Hepatocyte (in vitro differentiated cells): ENCODE measurements around the gene FUOM. TPM values are rescaled to one million over a fixed set of nuclear protein-coding genes. Genes with fewer than 3 reads are reported as not detected.

ENCODE experiments used
- DNase-seq: peaks from one replicate; pipeline ENCODE4 v3.0.0-alpha.2; 2016; ENCODE audit warnings: low spot score
- H2AFZ ChIP-seq: fragments of 200-600 bp; sonication (generic); 2 replicates; pipeline ENCODE4 v1.6.0; 2016; ENCODE audit warnings: antibody characterized with exemption, mild to moderate bottlenecking
- H3K27ac ChIP-seq: fragments of 200-600 bp; sonication (generic); 2 replicates; pipeline ENCODE4 v1.5.1; 2016; ENCODE audit warnings: mild to moderate bottlenecking
- H3K27me3 ChIP-seq: fragments of 200-600 bp; sonication (generic); 2 replicates; pipeline ENCODE4 v1.6.1; 2016
- H3K36me3 ChIP-seq: fragments of 200-600 bp; sonication (generic); replicated peaks from 2 replicates; pipeline ENCODE4 v1.5.1; 2016; ENCODE audit warnings: low read depth; ENCODE audit not compliant: insufficient read depth
- H3K4me1 ChIP-seq: fragments of 200-600 bp; sonication (generic); 2 replicates; pipeline ENCODE4 v1.5.1; 2016; ENCODE audit warnings: mild to moderate bottlenecking, moderate library complexity; ENCODE audit not compliant: insufficient read depth
- H3K4me2 ChIP-seq: fragments of 200-600 bp; sonication (generic); 2 replicates; pipeline ENCODE4 v1.6.0; 2016
- H3K4me3 ChIP-seq: fragments of 200-600 bp; sonication (generic); 2 replicates; pipeline ENCODE4 v1.5.1; 2016; ENCODE audit warnings: mild to moderate bottlenecking
- H3K79me2 ChIP-seq: fragments of 200-600 bp; sonication (generic); 2 replicates; pipeline ENCODE4 v1.6.0; 2017; ENCODE audit warnings: mild to moderate bottlenecking
- H3K9me2 ChIP-seq: fragments of 200-600 bp; sonication (generic); replicated peaks from 2 replicates; pipeline ENCODE4 v1.6.0; 2017; ENCODE audit warnings: mild to moderate bottlenecking; ENCODE audit not compliant: insufficient read depth
- H3K9me3 ChIP-seq: fragments of 200-600 bp; sonication (generic); 2 replicates; pipeline ENCODE4 v1.5.1; 2016; ENCODE audit warnings: low read depth, mild to moderate bottlenecking
- H4K20me1 ChIP-seq: fragments of 200-600 bp; sonication (generic); 2 replicates; pipeline ENCODE4 v1.6.0; 2016; ENCODE audit warnings: mild to moderate bottlenecking; ENCODE audit not compliant: insufficient read depth, poor library complexity, severe bottlenecking
- CTCF ChIP-seq: fragments of 200-600 bp; sonication (generic); IDR thresholded peaks from 2 replicates; pipeline ENCODE4 v1.5.1; 2016; ENCODE audit warnings: antibody characterized with exemption, mild to moderate bottlenecking; ENCODE audit not compliant: poor library complexity
- EZH2 ChIP-seq: fragments of 200-600 bp; sonication (generic); IDR thresholded peaks from 2 replicates; pipeline ENCODE4 v1.6.1; 2016; ENCODE audit warnings: antibody characterized with exemption, mild to moderate bottlenecking, borderline replicate concordance
- EZH2phosphoT487 ChIP-seq: fragments of 200-600 bp; sonication (generic); IDR thresholded peaks from one replicate; pipeline ENCODE4 v1.6.1; 2018; ENCODE audit warnings: antibody characterized with exemption, mild to moderate bottlenecking, low read depth, moderate library complexity; ENCODE audit not compliant: unreplicated experiment, severe bottlenecking
- WGBS: methylation state at CpG from one replicate; pipeline ENCODE4 v1.1.6; 2016; ENCODE audit warnings: low lambda C conversion rate; ENCODE audit errors: missing lambda C conversion rate; 5-methylcytosine and 5-hydroxymethylcytosine counted together
- polyA plus RNA-seq: library from polyadenylated mRNA; unstranded; fragments of >200 nt; fragmentation: Nextera tagmentation; extraction: Ambion mirVana; gene quantifications from 2 replicates; pipeline ENCODE4 v1.2.1, GENCODE V29; 2016
- total RNA-seq: library from RNA; depleted of rRNA; stranded (reverse); fragments of >200 nt; gene quantifications from 2 replicates; pipeline ENCODE4 v1.2.3, GENCODE V29; 2014

The FUOM gene
- total and polyA plus RNA-seq, 2 experiments from 2014 or later: 31.1 to 34.6 TPM

GRCh38 chr10:133326223-133326551, 31.6 kb downstream of the FUOM start:
- Histone ChIP-seq H4K20me1 (no peaks in the 10 kb centered on the region), H3K36me3 (no peaks in the 10 kb centered on the region), H3K9me3 (no peaks in the 10 kb centered on the region), H3K4me3 (peak overlapping the region; percentile 5), H2AFZ (peak overlapping the region; percentile 94), H3K4me2 (peak overlapping the region; percentile 99), H3K9me2 (no peaks in the 10 kb centered on the region), H3K27me3 (peaks cover 36% of the 10 kb centered on the region), H3K79me2 (no peaks in the 10 kb centered on the region), H3K4me1 (peaks cover 3% of the 10 kb centered on the region), H3K27ac (no peak overlapping the region)
- WGBS: 46% methylated on average over 9 of the region's 9 CpGs
- DNase-seq: no peak
- no peak for TF ChIP-seq CTCF
- TF ChIP-seq EZH2: peak; percentile 7

- Histone ChIP-seq H3K27ac (no peak overlapping the region), H3K4me2 (peak overlapping the region; percentile 99), H3K4me1 (peaks cover 3% of the 10 kb centered on the region), H2AFZ (peak overlapping the region; percentile 94), H4K20me1 (no peaks in the 10 kb centered on the region), H3K79me2 (no peaks in the 10 kb centered on the region), H3K9me2 (no peaks in the 10 kb centered on the region), H3K4me3 (peak overlapping the region; percentile 5), H3K27me3 (peaks cover 36% of the 10 kb centered on the region), H3K9me3 (no peaks in the 10 kb centered on the region), H3K36me3 (no peaks in the 10 kb centered on the region)
- TF ChIP-seq CTCF: no peak
- TF ChIP-seq EZH2phosphoT487: no peak
- TF ChIP-seq EZH2: peak; percentile 71
- peak; percentile 58 for DNase-seq
- 7% methylated on average over 39 of the region's 91 CpGs for WGBS
Measured at GRCh38 chr10:133325440-133326222, 32.2 kb downstream of the FUOM start.

GRCh38 chr10:133324857-133325260, 33.0 kb downstream of the FUOM start:
- no peak overlapping the region for H2AFZ ChIP-seq
- peaks cover 36% of the 10 kb centered on the region for H3K27me3 ChIP-seq
- H3K4me3 ChIP-seq: no peak overlapping the region
- H3K36me3 ChIP-seq: no peaks in the 10 kb centered on the region
- DNase-seq: no peak
- H4K20me1 ChIP-seq: no peaks in the 10 kb centered on the region
- H3K9me3 ChIP-seq: no peaks in the 10 kb centered on the region
- TF ChIP-seq EZH2: no peak
- no peak for TF ChIP-seq CTCF
- no peak for TF ChIP-seq EZH2phosphoT487
- no peaks in the 10 kb centered on the region for H3K9me2 ChIP-seq
- H3K27ac ChIP-seq: no peak overlapping the region
- H3K4me2 ChIP-seq: peak overlapping the region; percentile 99
- no peaks in the 10 kb centered on the region for H3K79me2 ChIP-seq
- peaks cover 3% of the 10 kb centered on the region for H3K4me1 ChIP-seq
- 73% methylated on average over 9 of the region's 20 CpGs for WGBS
